Measurements from ENCODE around the gene PIK3CD.

- TF ChIP-seq POLR2AphosphoS5 (IDR thresholded peaks at IDR 0.05) (no peak), CTCF (IDR thresholded peaks at IDR 0.05) (no peak), POLR2A (IDR thresholded peaks at IDR 0.05) (no peak), EP300 (IDR thresholded peaks at IDR 0.05) (no peak)
Observed at GRCh38 chr1:9621032-9621431, 30.5 kb upstream of the PIK3CD start.
